SK-N-MC (cell line): ENCODE measurements around the gene SLC10A7.

ENCODE experiments used
- EZH2 ChIP-seq: fragments of 200-600 bp; sonication (generic); IDR thresholded peaks from one replicate; pipeline ENCODE4 v1.6.1; 2017; ENCODE audit warnings: antibody characterized with exemption
- FOXP2 ChIP-seq: optimal IDR thresholded peaks from 2 replicates; pipeline ENCODE3; 2011; ENCODE audit warnings: mild to moderate bottlenecking, moderate library complexity; ENCODE audit not compliant: insufficient read depth; ENCODE audit errors: extremely low read length, control extremely low read depth

- no peak for TF ChIP-seq FOXP2
- TF ChIP-seq EZH2 = no peak
These were observed 42.8 kb upstream of the SLC10A7 start for GRCh38 chr4:146564492-146564891.
